ENCODE measurements around the gene ATG13. TPM values are rescaled to one million over a fixed set of nuclear protein-coding genes. Genes with fewer than 3 reads are reported as not detected.

ATG13 gene
- total RNA-seq, 1 donor from 2014 or later, result 87.7 TPM

DNA sequence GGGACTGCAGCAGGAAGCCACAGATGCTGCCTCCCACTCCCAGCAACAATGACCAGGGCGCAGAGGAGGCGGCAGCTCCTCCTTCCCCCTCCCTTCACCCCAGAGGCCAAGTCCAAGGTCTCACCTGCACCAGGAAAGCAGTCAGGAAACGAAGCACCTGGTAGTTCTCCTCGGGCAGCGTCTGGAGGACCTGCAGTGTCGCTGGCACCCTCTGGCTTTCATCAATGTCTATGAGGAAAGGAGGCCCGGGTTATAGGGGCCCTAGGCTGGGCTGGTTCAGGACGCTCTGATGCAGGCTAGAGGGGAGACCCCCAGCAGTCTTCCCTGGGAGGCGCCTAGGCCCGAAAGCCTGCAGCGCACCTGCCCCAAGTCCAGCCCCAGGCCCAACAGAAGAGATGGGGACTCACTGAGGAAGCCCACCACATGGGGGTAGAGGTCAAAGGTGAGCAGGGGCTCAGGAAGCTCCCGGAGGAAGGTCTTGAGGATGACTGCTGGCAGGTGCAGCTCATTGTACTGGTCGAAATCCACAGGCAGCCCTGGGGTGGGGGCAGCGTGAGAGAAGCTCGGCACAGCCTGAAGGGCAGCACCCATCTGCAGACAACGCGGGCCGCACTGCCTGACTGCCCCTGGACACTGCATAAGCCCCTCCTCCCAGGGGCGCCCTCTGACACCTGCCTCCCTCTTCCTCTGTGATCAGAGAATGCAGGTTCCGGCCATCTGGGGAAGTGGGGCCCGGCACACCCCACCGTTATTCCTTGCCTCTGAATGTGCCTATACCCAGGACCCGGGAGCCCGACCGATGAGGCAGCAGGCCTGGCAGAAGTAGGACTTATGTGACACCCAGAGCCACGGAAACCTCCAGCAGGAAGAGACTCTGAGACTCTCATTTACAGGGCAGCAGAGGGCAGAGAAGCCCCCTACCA is 62.1 kb downstream of the ATG13 start:
- H3K4me1 Mint-ChIP-seq (ENCODE audit: low read depth, unreplicated experiment), result peaks cover 11% of the 10 kb centered on the region

GRCh38 chr11:46680164-46680760 is 62.9 kb downstream of the ATG13 start:
- H3K4me1 Mint-ChIP-seq (ENCODE audit: low read depth, unreplicated experiment), result peaks cover 10% of the 10 kb centered on the region
- H3K4me3 Mint-ChIP-seq (ENCODE audit: unreplicated experiment), result no peak overlapping the region
- no peaks in the 10 kb centered on the region for H3K36me3 Mint-ChIP-seq (ENCODE audit: unreplicated experiment)
- no peak for DNase-seq
- H3K27me3 Mint-ChIP-seq (ENCODE audit: unreplicated experiment), result peaks cover 2% of the 10 kb centered on the region
- H3K9me3 Mint-ChIP-seq (ENCODE audit: unreplicated experiment), result peaks cover 6% of the 10 kb centered on the region
- no peak for TF ChIP-seq CTCF (IDR thresholded peaks at IDR 0.05; ENCODE audit: partially characterized antibody, unreplicated experiment)
- H3K27ac Mint-ChIP-seq (ENCODE audit: unreplicated experiment), result no peak overlapping the region

More for the DNA sequence above, 62.1 kb downstream of the ATG13 start:
- Mint-ChIP-seq H3K9me3 (ENCODE audit: unreplicated experiment) (peaks cover 6% of the 10 kb centered on the region), H3K27me3 (ENCODE audit: unreplicated experiment) (peaks cover 2% of the 10 kb centered on the region), H3K27ac (ENCODE audit: unreplicated experiment) (no peak overlapping the region), H3K4me3 (ENCODE audit: unreplicated experiment) (no peak overlapping the region), H3K36me3 (ENCODE audit: unreplicated experiment) (no peaks in the 10 kb centered on the region)
- no peak for DNase-seq
- no peak for TF ChIP-seq CTCF (IDR thresholded peaks at IDR 0.05; ENCODE audit: partially characterized antibody, unreplicated experiment)

DNA sequence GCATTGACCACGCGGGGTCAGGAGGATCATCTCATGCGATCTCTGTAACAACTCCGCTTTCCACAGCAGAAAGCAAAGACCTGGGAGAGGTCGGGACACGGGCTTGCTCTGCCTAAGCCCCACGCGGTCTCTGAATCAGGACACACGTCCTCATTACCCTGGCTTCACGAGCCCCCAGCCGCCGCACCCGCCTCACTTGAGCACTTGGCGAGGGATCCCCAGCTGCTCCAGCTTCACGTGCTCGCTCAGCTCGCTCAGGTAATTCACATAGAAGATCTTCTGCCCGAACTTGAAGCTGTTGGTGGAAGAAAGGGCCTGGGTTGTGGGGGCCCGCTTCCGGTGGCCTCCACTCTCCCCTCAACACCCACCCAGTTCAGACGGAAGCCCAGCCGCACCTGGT is 63.5 kb downstream of the ATG13 start:
- H3K27me3 Mint-ChIP-seq (ENCODE audit: unreplicated experiment), result peaks cover 2% of the 10 kb centered on the region

DNA sequence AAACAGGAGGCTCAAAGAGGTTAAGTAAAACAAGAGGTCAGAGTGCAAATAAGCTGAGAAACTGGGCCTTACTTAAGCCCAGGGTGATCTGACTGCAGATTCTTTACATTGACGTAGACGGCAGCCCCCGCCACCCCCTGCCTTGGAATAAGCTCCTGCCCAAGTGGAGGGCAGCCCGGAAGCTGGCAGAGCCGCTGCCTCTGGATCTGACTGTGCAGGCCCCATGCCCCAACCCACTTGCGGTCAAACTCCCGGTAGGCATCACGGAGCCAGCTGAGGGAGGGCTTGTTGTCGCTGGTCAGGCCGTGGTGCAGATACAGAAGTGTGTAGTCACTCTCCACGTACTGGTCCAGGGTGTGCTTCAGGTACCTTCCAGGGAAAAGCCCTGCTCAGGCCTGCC is 64.5 kb downstream of the ATG13 start:
- H3K4me3 Mint-ChIP-seq (ENCODE audit: unreplicated experiment), result no peak overlapping the region
- H3K27ac Mint-ChIP-seq (ENCODE audit: unreplicated experiment), result no peak overlapping the region
- TF ChIP-seq CTCF (IDR thresholded peaks at IDR 0.05; ENCODE audit: partially characterized antibody, unreplicated experiment), result no peak
- H3K36me3 Mint-ChIP-seq (ENCODE audit: unreplicated experiment), result no peaks in the 10 kb centered on the region
- no peak for DNase-seq
- peaks cover 2% of the 10 kb centered on the region for H3K9me3 Mint-ChIP-seq (ENCODE audit: unreplicated experiment)
- peaks cover 4% of the 10 kb centered on the region for H3K4me1 Mint-ChIP-seq (ENCODE audit: low read depth, unreplicated experiment)
- H3K27me3 Mint-ChIP-seq (ENCODE audit: unreplicated experiment), result peaks cover 2% of the 10 kb centered on the region

More for the DNA sequence above, 63.5 kb downstream of the ATG13 start:
- Mint-ChIP-seq H3K4me1 (ENCODE audit: low read depth, unreplicated experiment) (peaks cover 8% of the 10 kb centered on the region), H3K36me3 (ENCODE audit: unreplicated experiment) (no peaks in the 10 kb centered on the region), H3K9me3 (ENCODE audit: unreplicated experiment) (peaks cover 5% of the 10 kb centered on the region), H3K27ac (ENCODE audit: unreplicated experiment) (no peak overlapping the region), H3K4me3 (ENCODE audit: unreplicated experiment) (no peak overlapping the region)
- no peak for TF ChIP-seq CTCF (IDR thresholded peaks at IDR 0.05; ENCODE audit: partially characterized antibody, unreplicated experiment)
- DNase-seq, result no peak

Data from glutamatergic neuron (in vitro differentiated cells).